Fibroblast of the aortic adventitia (primary cell): ENCODE data around the gene FANCE. TPM values are rescaled to one million over a fixed set of nuclear protein-coding genes. Genes with fewer than 3 reads are reported as not detected.

Experiments
- DNase-seq: peaks from one replicate; pipeline ENCODE4 v3.0.0-alpha.2; 2010; ENCODE audit warnings: low read depth
- H3K4me3 ChIP-seq: 2 replicates; pipeline ENCODE4 v1.5.1; 2011; ENCODE audit warnings: low read depth, mild to moderate bottlenecking, control low read depth, low read length, moderate library complexity
- CTCF ChIP-seq: IDR thresholded peaks from 2 replicates; pipeline ENCODE4 v1.5.1; 2011; ENCODE audit warnings: mild to moderate bottlenecking, low read length, control low read depth, inconsistent platforms; ENCODE audit not compliant: insufficient read depth
- total RNA-seq: library from RNA; depleted of rRNA; stranded (reverse); fragments of >200 nt; gene quantifications from 2 replicates; pipeline ENCODE4 v1.2.3, GENCODE V29; 2012; ENCODE audit warnings: low replicate concordance

Gene FANCE
- total RNA-seq, 1 donor: 7.7 TPM

DNA sequence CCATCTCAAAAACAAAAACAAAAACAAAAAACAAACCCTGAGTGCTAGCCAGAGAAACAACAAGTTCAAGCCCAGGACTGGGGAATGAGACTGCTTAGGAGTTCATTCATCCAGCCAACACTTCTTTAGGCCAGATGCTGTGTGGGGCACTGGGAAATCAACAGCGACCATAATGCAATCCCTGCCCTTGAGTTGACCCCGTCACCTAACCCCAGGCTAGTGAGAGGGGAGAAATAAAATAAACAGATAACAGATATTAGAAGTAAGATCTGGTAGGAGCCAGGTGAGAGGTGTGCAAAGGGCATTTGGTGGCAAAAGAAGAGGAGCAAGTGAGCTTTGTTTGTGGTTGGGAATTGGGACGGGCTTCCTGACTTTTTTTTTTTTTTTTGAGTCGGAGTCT lies 11.2 kb downstream of the FANCE start:
- DNase-seq: no peak
- no peak for TF ChIP-seq CTCF
- no peak overlapping the region for H3K4me3 ChIP-seq

DNA sequence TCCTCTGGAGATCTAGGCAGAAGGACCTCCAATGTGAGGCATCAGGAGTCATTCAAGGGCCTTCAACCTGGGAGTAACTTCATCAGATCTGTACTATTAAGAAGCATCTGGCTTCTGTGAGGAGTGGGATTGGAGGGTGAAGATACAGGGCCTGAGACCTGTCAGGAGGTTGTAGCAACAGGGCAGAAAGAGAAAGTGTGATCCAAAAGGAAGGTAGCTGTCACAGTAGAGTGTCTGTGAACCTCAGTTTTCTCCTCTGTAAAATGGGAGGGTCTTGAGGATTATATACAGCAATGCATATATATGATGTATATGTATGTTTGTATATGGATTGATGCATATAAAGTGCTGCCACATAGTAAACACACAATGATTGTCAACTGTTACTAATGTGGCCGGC lies 13.5 kb downstream of the FANCE start:
- TF ChIP-seq CTCF: no peak
- no peak overlapping the region for H3K4me3 ChIP-seq
- no peak for DNase-seq

DNA sequence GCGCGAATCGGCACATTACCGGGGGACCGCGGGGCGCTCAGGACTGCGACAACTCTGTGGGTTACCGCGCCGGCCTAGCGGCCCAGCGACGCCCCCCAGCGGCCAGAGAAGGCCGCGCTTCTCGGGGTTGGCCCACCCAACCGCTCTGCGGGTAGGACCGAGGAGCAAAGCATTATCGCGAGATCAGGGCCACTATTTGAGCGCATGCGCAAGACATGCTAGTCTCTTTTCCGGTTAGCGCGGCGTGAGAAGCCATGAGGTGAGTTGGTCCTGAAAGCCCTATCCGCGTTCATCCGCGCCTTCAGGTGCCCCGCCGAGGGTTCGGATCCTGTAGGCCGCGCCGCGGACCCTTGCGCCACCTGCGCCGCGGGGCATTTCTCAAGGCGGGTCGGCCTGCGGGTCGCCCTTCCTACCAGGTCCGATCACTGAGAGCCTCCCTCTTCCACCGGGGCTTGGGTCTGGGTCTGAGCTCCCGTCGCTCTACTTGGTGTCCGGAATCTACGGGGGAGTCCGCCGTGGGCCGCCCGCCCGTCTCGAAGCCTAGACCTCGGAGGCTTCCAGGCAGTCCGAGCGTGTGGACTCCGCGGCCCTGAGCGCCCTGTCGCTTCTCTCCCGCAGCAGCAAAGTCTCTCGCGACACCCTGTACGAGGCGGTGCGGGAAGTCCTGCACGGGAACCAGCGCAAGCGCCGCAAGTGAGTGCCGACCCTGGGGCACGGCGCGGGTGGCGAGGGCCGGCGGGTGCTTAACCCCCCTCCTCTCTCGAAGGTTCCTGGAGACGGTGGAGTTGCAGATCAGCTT lies 16.2 kb downstream of the FANCE start, which contains the start of gene RPL10A:
TSS of gene RPL10A (plus strand) at position 221 of the 799 bp plus-strand sequence. CDS start at position 255, 34 bp downstream.
- TF ChIP-seq CTCF: peak; percentile 97
- H3K4me3 ChIP-seq: peak within 1 kb of the TSS; percentile 89
- DNase-seq: peak; percentile 99

DNA sequence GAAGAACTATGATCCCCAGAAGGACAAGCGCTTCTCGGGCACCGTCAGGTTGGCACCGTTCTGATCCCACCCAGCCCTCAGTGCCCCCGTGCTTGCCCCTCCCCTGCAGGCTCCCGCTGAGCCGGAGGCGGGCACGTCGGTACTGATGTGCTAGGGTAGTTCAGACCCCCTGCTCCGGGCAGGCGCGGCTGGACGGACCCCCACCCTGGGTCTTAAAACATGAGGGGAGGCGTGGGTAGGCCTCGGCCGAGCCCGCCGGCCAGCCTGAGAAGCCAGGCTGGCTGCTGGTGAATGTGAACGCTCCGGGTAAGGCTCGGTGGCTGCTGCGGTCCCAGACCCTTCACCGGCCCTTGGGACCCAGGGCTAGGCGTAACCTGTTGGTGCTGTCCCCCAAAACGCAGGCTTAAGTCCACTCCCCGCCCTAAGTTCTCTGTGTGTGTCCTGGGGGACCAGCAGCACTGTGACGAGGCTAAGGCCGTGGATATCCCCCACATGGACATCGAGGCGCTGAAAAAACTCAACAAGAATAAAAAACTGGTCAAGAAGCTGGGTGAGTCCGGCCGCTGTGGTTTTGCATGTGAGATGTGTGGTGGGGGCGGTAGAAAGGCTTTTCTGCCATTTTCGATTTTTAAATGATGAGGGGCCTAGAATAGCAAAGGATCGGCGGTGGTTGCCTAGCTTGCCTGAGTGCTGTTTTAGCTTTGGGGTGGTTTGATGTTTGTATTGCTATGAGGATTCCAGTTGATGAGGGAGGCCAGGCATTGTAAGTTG lies 17.0 kb downstream of the FANCE start:
- no peak for TF ChIP-seq CTCF
- no peak for DNase-seq
- peak overlapping the region; percentile 89 for H3K4me3 ChIP-seq

GRCh38 chr6:35469751-35470662 lies 17.9 kb downstream of the FANCE start:
- TF ChIP-seq CTCF: no peak
- peak; percentile 31 for DNase-seq
- peak overlapping the region; percentile 89 for H3K4me3 ChIP-seq

DNA sequence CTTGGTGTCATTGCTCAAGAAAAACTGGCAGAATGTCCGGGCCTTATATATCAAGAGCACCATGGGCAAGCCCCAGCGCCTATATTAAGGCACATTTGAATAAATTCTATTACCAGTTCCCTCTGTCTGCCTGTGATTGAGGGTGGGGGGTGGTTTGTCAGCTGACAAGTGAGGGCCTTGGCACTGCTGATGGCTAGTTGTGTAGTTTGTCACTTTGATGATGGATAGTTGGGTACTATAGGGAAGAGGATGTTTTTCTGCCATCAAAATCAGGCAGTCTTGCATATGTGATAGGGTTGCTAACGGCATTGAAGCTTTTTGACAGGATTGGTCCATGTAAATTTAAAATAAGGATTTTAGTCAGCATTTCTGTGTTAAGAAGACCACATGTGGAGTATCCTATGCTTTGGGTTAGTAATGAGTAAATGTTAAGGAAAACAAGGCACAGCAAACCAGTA lies 18.6 kb downstream of the FANCE start:
- DNase-seq: no peak
- H3K4me3 ChIP-seq: peak overlapping the region; percentile 25
- TF ChIP-seq CTCF: no peak
